ENCODE data around the gene TOX2. TPM values are rescaled to one million over a fixed set of nuclear protein-coding genes. Genes with fewer than 3 reads are reported as not detected.
A peak's percentile ranks its signal among the peaks of the same experiment; 100 is the strongest.

Gene TOX2
- total RNA-seq, 1 donor from 2014 or later, result 0.16 TPM

- no peak overlapping the region for H3K4me2 ChIP-seq (ENCODE audit: low read length)
Measured at GRCh38 chr20:44021900-44022299, 107.2 kb downstream of the TOX2 start.

GRCh38 chr20:44022464-44022863, 107.8 kb downstream of the TOX2 start:
- TF ChIP-seq CTCF (IDR thresholded peaks at IDR 0.05; ENCODE audit: insufficient read depth, low read depth, low read length), result no peak
- DNase-seq (ENCODE audit: low read depth), result no peak
- peaks cover 3% of the 10 kb centered on the region for H3K4me1 Mint-ChIP-seq (ENCODE audit: low read depth, unreplicated experiment)
- H3K36me3 Mint-ChIP-seq (ENCODE audit: low read depth, unreplicated experiment), result no peaks in the 10 kb centered on the region
- Histone ChIP-seq H3K4me1 (ENCODE audit: insufficient read depth, low read length) (peaks cover 21% of the 10 kb centered on the region), H3K79me2 (ENCODE audit: insufficient read depth, low read length) (no peaks in the 10 kb centered on the region), H3K27ac (ENCODE audit: low read depth, low read length) (no peak overlapping the region), H3K4me3 (ENCODE audit: insufficient read depth, low read depth, low read length) (no peak overlapping the region), H2AFZ (ENCODE audit: low read depth, low read length) (no peak overlapping the region), H4K20me1 (ENCODE audit: insufficient read depth, low read length) (no peaks in the 10 kb centered on the region), H3K9me3 (ENCODE audit: insufficient read depth, low read depth, low read length) (no peaks in the 10 kb centered on the region), H3K36me3 (ENCODE audit: insufficient read depth, low read length) (no peaks in the 10 kb centered on the region), H3K27me3 (ENCODE audit: insufficient read depth, low read length) (peaks cover 3% of the 10 kb centered on the region), H3K4me2 (ENCODE audit: low read length) (no peak overlapping the region), H3K9ac (ENCODE audit: low read length) (no peak overlapping the region)
- peaks cover 2% of the 10 kb centered on the region for H3K9me3 Mint-ChIP-seq (ENCODE audit: unreplicated experiment)
- no peak for FAIRE-seq
- H3K27ac Mint-ChIP-seq (ENCODE audit: unreplicated experiment), result peak overlapping the region; percentile 9
- H3K4me3 Mint-ChIP-seq (ENCODE audit: unreplicated experiment), result no peak overlapping the region
- peaks cover 43% of the 10 kb centered on the region for H3K27me3 Mint-ChIP-seq (ENCODE audit: low read depth, unreplicated experiment)

More at GRCh38 chr20:44021900-44022299, 107.2 kb downstream of the TOX2 start:
- DNase-seq (ENCODE audit: low read depth) (no peak), FAIRE-seq (no peak)
- H3K27ac ChIP-seq (ENCODE audit: low read depth, low read length), result no peak overlapping the region
- H3K79me2 ChIP-seq (ENCODE audit: insufficient read depth, low read length), result no peaks in the 10 kb centered on the region
- no peaks in the 10 kb centered on the region for H3K9me3 ChIP-seq (ENCODE audit: insufficient read depth, low read depth, low read length)
- no peak overlapping the region for H3K4me3 Mint-ChIP-seq (ENCODE audit: unreplicated experiment)
- H3K27me3 Mint-ChIP-seq (ENCODE audit: low read depth, unreplicated experiment), result peaks cover 42% of the 10 kb centered on the region
- H2AFZ ChIP-seq (ENCODE audit: low read depth, low read length), result no peak overlapping the region
- no peak overlapping the region for H3K9ac ChIP-seq (ENCODE audit: low read length)
- H3K36me3 ChIP-seq (ENCODE audit: insufficient read depth, low read length), result no peaks in the 10 kb centered on the region
- no peak for TF ChIP-seq CTCF (IDR thresholded peaks at IDR 0.05; ENCODE audit: insufficient read depth, low read depth, low read length)
- no peak for TF ChIP-seq EZH2 (IDR thresholded peaks at IDR 0.05; ENCODE audit: insufficient read depth, low read length)
- H4K20me1 ChIP-seq (ENCODE audit: insufficient read depth, low read length), result no peaks in the 10 kb centered on the region
- no peaks in the 10 kb centered on the region for H3K36me3 Mint-ChIP-seq (ENCODE audit: low read depth, unreplicated experiment)
- peaks cover 2% of the 10 kb centered on the region for H3K9me3 Mint-ChIP-seq (ENCODE audit: unreplicated experiment)
- H3K4me1 Mint-ChIP-seq (ENCODE audit: low read depth, unreplicated experiment), result peaks cover 3% of the 10 kb centered on the region
- H3K4me1 ChIP-seq (ENCODE audit: insufficient read depth, low read length), result peaks cover 21% of the 10 kb centered on the region
- peaks cover 7% of the 10 kb centered on the region for H3K27me3 ChIP-seq (ENCODE audit: insufficient read depth, low read length)
- H3K4me3 ChIP-seq (ENCODE audit: insufficient read depth, low read depth, low read length), result no peak overlapping the region
- H3K27ac Mint-ChIP-seq (ENCODE audit: unreplicated experiment), result no peak overlapping the region

- H3K79me2 ChIP-seq (ENCODE audit: insufficient read depth, low read length), result no peaks in the 10 kb centered on the region
- no peaks in the 10 kb centered on the region for H3K36me3 ChIP-seq (ENCODE audit: insufficient read depth, low read length)
- TF ChIP-seq CTCF (IDR thresholded peaks at IDR 0.05; ENCODE audit: insufficient read depth, low read depth, low read length) (no peak), EZH2 (IDR thresholded peaks at IDR 0.05; ENCODE audit: insufficient read depth, low read length) (no peak)
- no peak overlapping the region for H3K9ac ChIP-seq (ENCODE audit: low read length)
- H3K27ac ChIP-seq (ENCODE audit: low read depth, low read length), result no peak overlapping the region
- Mint-ChIP-seq H3K27me3 (ENCODE audit: low read depth, unreplicated experiment) (peaks cover 49% of the 10 kb centered on the region), H3K4me3 (ENCODE audit: unreplicated experiment) (no peak overlapping the region), H3K4me1 (ENCODE audit: low read depth, unreplicated experiment) (peaks cover 3% of the 10 kb centered on the region), H3K27ac (ENCODE audit: unreplicated experiment) (no peak overlapping the region), H3K36me3 (ENCODE audit: low read depth, unreplicated experiment) (no peaks in the 10 kb centered on the region), H3K9me3 (ENCODE audit: unreplicated experiment) (peaks cover 2% of the 10 kb centered on the region)
- peaks cover 3% of the 10 kb centered on the region for H3K27me3 ChIP-seq (ENCODE audit: insufficient read depth, low read length)
- peaks cover 10% of the 10 kb centered on the region for H3K4me1 ChIP-seq (ENCODE audit: insufficient read depth, low read length)
- no peak overlapping the region for H3K4me2 ChIP-seq (ENCODE audit: low read length)
- FAIRE-seq, result no peak
- no peak for DNase-seq (ENCODE audit: low read depth)
- H3K9me3 ChIP-seq (ENCODE audit: insufficient read depth, low read depth, low read length), result no peaks in the 10 kb centered on the region
- H4K20me1 ChIP-seq (ENCODE audit: insufficient read depth, low read length), result peaks cover 5% of the 10 kb centered on the region
- no peak overlapping the region for H2AFZ ChIP-seq (ENCODE audit: low read depth, low read length)
- H3K4me3 ChIP-seq (ENCODE audit: insufficient read depth, low read depth, low read length), result no peak overlapping the region
Measured at GRCh38 chr20:44023515-44024371, 109.1 kb downstream of the TOX2 start.
